Measurements from ENCODE around the gene SRPX2.
A peak's percentile ranks its signal among the peaks of the same experiment; 100 is the strongest.

The SRPX2 gene, protein sequence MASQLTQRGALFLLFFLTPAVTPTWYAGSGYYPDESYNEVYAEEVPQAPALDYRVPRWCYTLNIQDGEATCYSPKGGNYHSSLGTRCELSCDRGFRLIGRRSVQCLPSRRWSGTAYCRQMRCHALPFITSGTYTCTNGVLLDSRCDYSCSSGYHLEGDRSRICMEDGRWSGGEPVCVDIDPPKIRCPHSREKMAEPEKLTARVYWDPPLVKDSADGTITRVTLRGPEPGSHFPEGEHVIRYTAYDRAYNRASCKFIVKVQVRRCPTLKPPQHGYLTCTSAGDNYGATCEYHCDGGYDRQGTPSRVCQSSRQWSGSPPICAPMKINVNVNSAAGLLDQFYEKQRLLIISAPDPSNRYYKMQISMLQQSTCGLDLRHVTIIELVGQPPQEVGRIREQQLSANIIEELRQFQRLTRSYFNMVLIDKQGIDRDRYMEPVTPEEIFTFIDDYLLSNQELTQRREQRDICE

DNA sequence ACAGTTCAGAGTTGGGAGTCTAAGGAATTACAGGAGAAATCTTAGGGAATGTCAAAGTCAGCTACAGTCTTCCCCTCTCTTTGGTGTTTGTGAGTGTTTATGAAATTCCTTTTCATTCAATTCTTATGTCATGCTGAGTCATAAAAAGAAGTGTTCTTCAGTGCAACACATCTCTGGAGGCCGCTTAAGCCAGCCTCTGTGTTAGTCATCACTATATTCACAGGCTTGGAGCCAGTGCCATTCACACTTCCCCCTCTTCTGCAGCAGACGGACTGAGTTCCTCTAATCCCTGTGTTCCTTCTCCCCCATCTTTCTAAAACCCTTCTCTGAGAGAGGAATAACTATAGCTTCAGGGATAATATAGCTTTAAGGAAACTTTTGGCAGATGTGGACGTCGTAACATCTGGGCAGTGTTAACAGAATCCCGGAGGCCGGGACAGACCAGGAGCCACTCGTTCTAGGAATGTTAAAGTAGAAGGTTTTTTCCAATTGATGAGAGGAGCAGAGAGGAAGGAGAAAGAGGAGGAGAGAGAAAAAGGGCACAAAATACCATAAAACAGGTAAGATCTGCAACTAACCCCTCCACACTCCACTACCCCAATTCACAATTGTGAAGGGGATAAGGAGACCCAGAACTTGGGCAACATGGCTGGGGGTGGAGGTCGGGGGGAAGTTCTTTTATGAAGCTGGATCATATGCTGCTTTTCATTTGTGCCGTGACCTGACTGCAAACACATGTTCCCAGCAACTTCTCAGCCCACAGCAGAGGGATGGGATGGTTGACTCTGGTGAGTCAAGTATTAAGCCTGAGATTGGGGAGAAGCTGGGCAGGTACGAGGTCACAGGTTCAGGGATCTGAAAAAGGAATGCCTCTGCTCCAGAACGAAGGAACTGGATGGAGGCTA, at the start of gene SRPX2:
Gene SRPX2 (plus strand): TSS at position 244 of the 905 bp plus-strand sequence. CDS start 2,124 bp downstream, outside the sequence.
- DNase-seq (ENCODE audit: low spot score) = no peak

DNA sequence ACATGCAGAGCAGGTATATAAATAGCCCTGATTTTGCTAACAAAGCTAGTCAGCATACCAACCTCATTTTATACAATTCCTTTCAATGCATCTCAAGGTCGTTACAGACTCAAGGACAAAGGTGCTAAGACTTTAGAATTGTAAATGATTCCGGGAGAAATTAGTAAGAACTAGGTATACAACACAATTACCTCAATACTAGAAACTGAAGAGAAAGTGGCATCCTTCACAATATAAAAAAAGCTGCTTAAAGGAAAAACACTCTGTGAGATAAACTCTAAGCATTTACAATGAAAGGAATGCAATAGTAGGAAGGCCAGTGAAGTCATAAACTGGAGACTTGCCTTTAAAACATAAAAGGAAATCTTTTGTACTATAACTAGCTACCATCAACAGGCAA, 47.4 kb upstream of the SRPX2 start:
- DNase-seq (ENCODE audit: low spot score) = no peak

DNA sequence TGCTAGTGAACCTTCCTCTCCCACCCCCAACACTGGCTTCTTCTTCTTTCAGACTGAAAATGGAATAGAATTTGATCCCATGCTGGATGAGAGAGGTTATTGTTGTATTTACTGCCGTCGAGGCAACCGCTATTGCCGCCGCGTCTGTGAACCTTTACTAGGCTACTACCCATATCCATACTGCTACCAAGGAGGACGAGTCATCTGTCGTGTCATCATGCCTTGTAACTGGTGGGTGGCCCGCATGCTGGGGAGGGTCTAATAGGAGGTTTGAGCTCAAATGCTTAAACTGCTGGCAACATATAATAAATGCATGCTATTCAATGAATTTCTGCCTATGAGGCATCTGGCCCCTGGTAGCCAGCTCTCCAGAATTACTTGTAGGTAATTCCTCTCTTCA, 44.5 kb upstream of the SRPX2 start:
- no peak for DNase-seq (ENCODE audit: low spot score)

DNA sequence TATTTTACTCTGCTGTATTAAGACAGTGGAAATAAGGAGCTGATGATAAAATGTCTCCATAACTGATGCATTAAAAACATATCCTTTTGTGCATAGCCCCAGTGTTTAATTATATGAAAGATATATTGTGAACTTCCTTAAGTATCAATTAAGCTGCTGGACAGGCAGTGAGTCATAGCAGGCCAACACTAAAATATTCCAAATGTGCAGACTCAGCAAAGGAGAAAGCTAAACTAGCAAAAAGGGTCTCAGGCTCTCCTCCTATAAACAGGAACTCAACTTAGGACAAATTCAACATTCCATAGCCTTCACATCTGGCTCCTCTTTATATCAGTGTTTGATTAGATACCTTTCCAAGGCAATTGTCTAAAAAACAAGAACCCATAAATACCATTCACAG, 43.7 kb upstream of the SRPX2 start:
- no peak for DNase-seq (ENCODE audit: low spot score)

DNA sequence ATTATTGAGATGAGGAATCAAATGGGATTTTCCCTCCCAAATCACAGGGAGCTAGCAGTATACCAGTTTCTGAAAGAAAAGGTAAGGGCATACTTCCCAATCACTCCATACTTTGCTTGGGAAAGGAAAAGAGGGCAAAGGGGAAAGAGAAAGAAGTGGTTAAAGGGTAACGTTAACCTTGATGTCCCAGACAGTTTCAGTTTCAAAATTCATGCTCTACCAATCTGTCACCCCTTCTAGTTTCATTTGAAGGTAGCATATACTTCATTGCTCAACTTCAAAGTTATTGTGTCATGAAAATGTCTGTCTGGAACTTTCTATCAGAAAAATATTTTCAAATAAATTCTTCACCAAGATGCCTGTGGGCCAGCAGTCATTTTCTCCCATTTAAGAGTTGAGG, 43.2 kb upstream of the SRPX2 start:
- no peak for DNase-seq (ENCODE audit: low spot score)

DNA sequence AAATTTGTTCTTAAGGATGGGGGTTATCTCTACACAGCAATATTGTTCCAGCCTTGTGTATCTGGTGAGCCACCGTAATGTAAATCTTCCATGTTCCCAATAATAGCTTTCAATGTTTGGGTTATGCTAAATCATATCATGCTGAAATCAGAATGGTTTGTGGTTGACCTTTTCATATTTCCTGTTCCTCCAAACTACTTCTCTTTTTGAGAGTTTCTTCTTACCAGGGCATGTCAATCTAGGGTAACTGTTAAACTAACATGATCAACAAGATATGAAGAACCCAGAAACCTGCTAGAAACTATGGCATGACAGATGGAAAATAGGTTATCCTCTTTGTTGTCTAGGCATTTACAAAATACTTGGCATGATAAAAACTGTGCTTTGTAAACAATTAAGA, 37.2 kb upstream of the SRPX2 start:
- DNase-seq (ENCODE audit: low spot score) = no peak

DNA sequence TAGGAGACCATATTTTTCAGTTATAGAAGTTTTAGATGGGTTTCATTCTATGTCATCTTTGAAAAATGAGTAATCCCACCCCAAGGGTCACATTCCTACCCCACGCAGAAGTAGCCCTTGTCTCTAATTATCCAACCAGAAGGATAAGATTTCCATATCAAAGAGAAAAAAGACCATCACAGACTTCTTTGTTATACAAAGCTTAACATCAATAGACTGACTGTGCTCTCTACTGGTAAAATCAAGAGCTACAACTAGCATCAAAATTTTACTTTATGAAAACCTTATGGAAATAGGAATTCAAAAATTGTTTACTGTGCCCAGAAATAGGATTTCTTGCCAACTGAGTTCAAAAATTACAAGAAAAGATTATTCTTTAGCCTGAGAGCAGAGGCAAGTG, 34.4 kb upstream of the SRPX2 start:
- peak; percentile 29 for DNase-seq (ENCODE audit: low spot score)

DNA sequence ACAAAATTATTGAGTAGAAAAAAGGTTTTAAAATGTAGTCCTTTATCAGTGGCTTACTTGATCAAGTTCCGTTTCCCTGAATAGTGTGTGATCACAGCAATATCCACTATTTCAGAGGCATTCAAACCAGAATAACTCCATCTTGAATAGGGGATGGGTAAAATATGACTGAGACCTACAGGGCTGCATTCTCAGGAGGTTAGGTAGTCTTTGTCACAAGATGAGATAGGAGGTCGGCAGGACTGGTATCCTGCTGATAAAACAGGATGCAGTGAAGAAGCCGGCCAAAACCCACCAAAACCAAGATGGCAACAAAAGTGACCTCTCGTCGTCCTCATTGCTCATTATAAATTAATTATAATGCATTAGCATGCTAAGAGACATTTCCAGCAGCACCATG, 32.0 kb upstream of the SRPX2 start:
- no peak for DNase-seq (ENCODE audit: low spot score)

DNA sequence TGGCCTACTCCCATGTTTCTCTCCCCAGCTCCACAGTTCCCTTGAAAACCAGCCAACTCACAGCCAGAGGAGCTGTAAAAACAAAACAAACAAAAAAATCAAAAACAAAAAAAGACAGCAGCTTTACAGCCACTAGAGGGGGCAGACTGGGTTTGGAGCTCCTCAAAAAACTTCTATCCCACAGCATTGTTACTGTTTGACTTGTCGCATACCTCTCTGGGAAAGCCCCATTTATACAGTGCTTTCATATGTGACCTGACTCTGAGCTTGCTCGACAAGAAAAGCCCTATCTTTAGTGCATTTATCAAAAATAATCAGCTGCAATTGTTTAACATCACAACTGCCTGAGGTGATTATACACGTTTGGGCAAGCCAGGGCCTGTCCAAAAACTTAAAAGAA, 29.0 kb upstream of the SRPX2 start:
- peak; percentile 20 for DNase-seq (ENCODE audit: low spot score)

DNA sequence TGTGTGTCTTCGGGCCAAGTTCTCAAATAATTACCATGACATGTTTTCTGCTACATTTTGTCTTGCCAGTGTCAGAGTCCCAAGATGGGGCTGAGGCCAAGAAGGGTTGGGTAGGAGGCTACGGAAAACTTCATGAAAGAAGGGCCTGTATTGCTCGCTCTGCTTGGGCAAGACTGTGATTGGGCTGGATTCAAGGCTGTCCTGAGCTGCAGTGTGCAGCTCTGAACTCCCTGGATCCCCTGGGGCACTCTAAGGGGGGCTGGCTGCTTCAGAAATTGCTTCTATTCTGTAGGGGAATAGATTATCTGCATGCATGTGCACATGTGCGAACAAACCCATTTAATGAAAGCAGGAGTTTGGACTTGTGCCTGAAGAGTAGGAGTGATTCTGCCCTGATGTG, 21.0 kb upstream of the SRPX2 start:
- no peak for DNase-seq (ENCODE audit: low spot score)

DNA sequence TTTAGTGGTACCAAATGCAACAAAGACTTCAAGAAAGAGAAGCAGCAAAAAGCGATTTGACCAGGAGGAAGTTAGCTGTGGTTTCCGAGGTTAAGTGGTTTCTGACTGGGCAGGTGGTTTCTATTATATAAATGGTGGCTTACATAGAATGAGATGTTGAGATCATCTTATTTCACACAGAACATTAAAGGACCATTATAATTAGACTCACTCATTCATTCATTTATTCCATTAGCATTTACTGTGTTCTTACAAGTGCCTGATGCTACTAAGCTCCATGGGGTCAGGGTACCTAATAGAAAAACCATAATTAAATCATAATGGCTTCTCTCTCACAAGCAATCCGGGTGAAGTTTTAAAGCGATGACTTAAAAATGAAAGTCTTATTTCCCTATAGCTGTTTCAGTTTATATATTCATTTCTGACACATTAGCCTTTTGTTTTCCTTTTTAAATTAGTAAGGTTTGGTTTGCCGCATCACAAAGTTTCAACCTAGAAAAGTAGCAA, 18.0 kb upstream of the SRPX2 start:
- DNase-seq (ENCODE audit: low spot score) = no peak

DNA sequence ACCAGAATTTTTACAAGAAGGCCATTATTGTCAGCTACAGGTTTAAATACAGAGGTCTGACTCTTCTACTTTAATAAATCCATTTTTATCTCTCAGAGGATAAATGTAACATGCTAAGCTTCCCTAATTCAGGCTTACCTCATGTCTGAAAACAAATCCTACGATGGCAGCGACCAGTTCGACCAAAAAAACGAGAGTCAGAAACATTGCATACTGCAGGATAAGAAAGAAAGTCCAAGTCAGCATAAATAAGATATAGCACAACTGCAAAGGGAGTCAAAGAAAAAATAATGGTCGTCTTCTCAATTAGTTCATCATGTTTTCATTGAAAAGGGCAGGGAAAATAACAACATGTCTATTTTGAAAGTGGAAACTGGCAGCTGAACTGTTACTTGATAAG, 9.0 kb upstream of the SRPX2 start:
- no peak for DNase-seq (ENCODE audit: low spot score)

DNA sequence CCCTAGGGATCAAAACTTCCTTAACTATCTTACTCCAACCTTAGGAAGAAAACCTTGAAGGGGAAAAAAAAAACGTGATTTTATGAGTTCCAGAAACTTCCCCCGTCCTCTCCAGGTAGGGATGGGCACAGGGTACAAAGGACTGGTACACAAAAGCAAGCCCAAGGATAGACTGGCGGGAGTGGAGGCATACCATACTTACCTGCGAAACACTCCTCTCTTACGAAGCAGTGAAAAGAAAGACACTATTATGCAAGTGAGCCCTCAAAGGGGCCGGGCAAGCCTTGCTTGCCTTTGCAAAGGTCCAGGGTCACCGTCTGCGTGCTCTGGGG, 8.0 kb upstream of the SRPX2 start:
- no peak for DNase-seq (ENCODE audit: low spot score)

DNA sequence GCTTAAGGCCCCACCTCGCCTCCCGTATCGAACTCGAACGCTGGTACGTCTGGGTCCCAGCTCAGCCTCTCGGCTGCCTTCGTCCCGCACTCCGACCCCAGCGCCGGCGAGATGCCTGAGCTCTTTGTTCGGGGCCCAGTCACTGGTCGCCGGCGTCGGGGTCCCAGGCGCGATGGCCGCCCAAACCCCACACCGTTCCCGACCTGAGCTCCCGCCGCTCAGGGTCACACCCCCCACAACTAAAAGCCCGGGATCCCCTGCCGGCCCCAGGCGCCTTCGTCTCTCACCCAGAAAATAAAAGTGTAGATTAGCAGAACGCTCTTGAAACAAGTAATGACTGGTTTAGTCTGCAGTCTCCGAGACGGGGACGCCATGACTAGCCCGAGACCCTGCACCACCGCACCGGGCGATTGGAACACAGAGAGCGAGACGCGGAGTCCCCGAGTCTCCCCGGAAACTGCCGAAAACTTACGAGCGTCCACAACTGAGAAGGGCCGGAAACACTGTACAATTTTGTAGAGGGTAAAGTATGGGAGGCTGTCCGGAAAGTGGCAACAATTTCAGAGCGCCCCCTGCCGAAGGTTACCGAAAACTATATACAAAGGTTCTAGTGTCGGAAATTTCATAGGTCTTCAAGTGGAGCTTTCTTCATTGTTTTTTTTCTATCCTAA, 7.5 kb upstream of the SRPX2 start, which contains the start of gene TSPAN6:
Gene TSPAN6 (minus strand): TSS at position 486 of the 671 bp plus-strand sequence. CDS start 112 bp downstream, at position 374.
- peak; percentile 85 for DNase-seq (ENCODE audit: low spot score)

DNA sequence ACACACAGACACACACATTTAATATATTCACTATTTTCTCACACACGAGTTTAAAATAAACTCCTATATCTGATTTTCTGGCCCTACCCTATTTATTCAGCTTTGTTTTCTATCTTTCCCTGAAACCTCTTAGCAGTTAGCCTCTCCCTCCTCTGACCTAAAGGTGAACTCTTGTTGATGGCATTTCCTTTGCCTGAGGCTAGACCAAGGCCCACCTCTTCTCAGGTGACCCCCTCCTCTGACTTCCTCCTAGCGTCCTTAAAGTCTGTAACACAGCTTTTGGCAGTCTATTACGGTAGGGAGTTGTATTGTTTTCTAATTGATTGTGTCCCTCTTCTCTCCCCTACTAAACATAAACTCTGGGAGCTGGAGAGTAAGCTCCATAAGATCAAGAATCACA, 1.7 kb upstream of the SRPX2 start:
- DNase-seq (ENCODE audit: low spot score) = no peak

DNA sequence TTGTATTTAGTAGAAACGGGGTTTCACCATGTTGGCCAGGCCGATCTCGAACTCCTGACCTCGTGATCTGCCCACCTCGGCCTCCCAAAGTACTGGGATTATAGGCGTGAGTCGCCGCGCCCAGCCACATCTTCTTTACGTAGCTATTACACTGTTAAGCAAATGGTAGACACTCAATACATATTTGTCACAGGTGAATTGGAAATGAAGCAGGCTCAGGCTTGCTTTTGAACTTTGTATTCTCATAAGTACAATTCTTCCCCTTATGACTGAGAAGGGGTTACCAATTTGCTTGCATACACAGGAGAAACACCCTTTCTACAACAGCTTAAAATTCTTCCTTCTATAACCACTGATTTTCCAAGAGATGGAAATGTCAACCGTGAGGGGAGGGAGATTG, 787 bp upstream of the SRPX2 start:
- no peak for DNase-seq (ENCODE audit: low spot score)

DNA sequence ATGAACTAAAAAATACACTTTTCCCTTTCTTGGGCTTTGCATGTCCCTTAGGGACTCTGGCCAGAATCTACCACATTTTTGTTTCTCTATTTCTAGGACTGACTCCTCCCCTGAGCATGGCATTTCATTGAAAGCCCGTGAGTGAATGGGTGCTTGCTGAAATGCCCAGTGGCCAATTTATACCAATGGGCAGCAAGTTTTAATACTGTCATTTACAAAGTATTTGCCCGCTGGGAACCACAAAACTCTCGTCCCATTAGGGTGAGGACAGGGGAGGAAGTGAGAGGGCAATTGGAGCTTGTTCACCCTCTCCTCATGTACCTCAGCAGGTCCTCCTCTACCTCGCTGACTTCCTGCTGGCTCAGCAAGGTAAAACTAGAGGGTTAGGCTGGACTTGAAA, 1.1 kb downstream of the SRPX2 start:
- no peak for DNase-seq (ENCODE audit: low spot score)

DNA sequence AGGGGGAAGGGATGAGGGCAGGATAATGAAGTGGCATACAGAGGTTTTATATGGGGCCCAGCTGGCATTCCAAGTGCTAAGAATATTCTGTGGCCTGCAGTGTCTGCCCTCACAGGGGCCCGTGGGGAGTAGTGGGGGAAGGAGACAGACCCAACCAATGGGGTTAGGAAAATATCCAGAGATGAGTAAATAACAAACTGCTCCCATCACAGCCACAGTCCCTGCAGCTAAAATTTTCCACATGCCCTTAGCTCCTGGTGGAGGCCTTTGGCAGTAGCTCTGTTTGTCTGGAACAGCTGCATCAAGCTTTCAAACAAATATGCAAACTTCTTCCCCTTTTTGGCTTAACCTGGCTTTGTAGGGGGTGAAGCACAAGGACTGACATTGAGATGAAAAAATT, 3.1 kb downstream of the SRPX2 start:
- no peak for DNase-seq (ENCODE audit: low spot score)

DNA sequence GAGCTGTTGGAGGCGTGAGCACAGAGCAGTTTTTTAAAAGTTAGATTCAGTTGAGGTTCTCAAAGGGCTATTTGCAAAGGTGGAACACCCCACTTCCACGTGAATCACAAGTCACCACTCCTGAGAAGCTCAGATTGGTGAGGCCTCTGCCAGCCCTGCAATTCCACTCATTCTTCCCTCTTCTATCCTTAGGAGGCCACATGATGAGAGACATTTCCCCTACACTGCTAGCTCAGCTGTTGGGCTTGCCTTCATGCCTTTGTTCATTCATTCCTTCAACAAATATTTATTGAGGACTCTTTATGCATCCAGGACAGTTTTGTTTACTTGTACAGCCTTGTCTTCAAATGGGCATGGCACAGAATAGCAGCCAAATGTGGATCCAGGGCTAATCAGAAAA, 3.7 kb downstream of the SRPX2 start:
- no peak for DNase-seq (ENCODE audit: low spot score)

DNA sequence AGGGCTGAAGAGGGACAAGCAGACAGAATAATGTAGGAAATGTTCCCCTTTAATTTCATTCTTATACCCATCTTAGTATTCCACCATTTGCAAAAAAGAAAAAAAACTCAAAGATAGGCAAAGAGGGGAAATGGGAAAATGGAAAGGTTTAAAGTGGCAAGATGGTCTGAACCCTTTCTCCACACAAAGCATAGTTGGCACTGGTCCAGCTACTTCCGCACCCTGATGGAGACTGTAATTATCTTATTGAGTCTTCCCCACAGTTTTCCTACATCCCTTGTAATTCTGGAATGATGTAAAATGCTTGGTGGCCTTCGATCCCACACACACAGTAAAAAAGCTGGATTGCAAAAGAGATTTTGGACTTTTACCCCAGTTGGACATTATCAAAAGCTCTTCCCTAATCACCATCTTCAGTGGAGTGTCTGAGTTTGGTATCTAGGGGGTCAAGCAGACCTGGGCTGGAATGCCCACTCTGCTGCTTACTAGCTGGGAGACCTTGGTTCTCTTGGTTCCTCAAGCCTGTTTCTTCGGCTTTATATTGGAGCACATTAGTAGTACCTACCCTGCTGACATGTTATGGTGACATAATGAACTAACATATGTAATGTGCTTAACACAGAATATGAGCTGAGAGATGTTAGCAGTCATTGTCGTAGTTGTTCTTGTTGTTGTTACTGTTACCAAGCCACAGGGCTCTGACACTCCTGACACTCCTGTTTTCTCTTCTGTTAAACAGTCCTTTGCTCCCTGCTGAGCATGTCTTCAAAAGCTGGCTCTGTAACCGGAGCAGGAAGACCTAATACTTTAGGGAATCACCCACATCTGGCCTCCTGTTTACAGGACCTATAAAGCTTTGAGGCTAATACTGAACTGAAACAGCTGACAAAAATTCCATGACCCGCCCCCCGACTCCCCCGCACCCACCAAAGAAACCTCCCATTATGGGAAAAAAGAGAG, 4.7 kb downstream of the SRPX2 start:
- DNase-seq (ENCODE audit: low spot score) = no peak

All from iPS-NIHi11 (cell line).